ENCODE data around the gene OASL. TPM values are rescaled to one million over a fixed set of nuclear protein-coding genes. Genes with fewer than 3 reads are reported as not detected.
A peak's percentile ranks its signal among the peaks of the same experiment; 100 is the strongest.

Gene OASL
- total RNA-seq, 1 experiment from 2014 or later: not detected

DNA sequence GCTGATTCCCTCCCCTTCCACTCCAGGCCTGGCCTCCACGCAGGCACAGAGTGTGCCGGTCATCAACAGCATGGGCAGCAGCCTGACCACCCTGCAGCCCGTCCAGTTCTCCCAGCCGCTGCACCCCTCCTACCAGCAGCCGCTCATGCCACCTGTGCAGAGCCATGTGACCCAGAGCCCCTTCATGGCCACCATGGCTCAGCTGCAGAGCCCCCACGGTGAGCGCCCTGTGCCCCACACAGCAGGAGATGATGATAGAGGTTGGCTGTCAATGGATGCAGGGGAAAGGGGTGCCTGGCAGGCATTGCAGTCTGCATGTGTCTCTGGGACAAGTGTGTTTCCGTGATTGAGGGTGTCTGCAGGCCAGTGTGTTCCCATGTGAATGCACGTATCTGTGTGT is 41.6 kb downstream of the OASL start:
- peaks cover 0 to 3% of the 10 kb centered on the region in 2 experiments; a peak in 2 of 5 replicates for H3K9me3 Mint-ChIP-seq
- no peak overlapping the region for H3K18ac ChIP-seq (ENCODE audit: insufficient read length, low read depth, low read length)
- no peak overlapping the region for H2BK15ac ChIP-seq (ENCODE audit: low read depth, low read length)
- peaks cover 6 to 10% of the 10 kb centered on the region in 2 experiments for H3K4me1 Mint-ChIP-seq
- no peak overlapping the region for H3K9ac ChIP-seq (ENCODE audit: extremely low read depth, insufficient read length, low read length)
- no peaks in the 10 kb centered on the region for H3K79me2 ChIP-seq (ENCODE audit: insufficient read depth, low read length)
- no peak overlapping the region for H3K27ac ChIP-seq (ENCODE audit: insufficient read length, low read depth, low read length)
- no peak for TF ChIP-seq CTCF (conservative IDR thresholded peaks at IDR 0.05)
- H3K4me1 ChIP-seq (ENCODE audit: insufficient read depth, low read length): no peaks in the 10 kb centered on the region
- no peak overlapping the region for H3T11ph ChIP-seq (ENCODE audit: low read length)
- no peak overlapping the region for H4K91ac ChIP-seq (ENCODE audit: insufficient read length, low read depth, low read length)
- H3K27me3 ChIP-seq (ENCODE audit: insufficient read depth, low read length): no peaks in the 10 kb centered on the region
- H3K36me3 Mint-ChIP-seq (ENCODE audit: insufficient read depth in 1 of 3, low read depth in 3 of 3): peaks cover 0 to 6% (median 3%) of the 10 kb centered on the region in 3 experiments; a peak in 4 of 7 replicates
- no peak overlapping the region for H3K4me2 ChIP-seq (ENCODE audit: insufficient read depth, insufficient read length, low read length)
- peaks cover 5% of the 10 kb centered on the region for H3K27me3 Mint-ChIP-seq (ENCODE audit: low read depth)
- no peaks in the 10 kb centered on the region for H3K9me3 ChIP-seq (ENCODE audit: control insufficient read depth, low read depth, low read length)
- no peak overlapping the region for H3K23ac ChIP-seq (ENCODE audit: insufficient read length, low read depth, low read length)
- H2AK5ac ChIP-seq (ENCODE audit: insufficient read length, low read length): no peak overlapping the region
- H2BK120ac ChIP-seq (ENCODE audit: low read depth, low read length, poor library complexity, severe bottlenecking): no peak overlapping the region
- H2AFZ ChIP-seq (ENCODE audit: low read length): no peak overlapping the region
- no peak overlapping the region for H3K14ac ChIP-seq (ENCODE audit: insufficient read depth, low read length)
- H3K4ac ChIP-seq (ENCODE audit: low read depth, low read length): no peak overlapping the region
- no peak overlapping the region for H4K8ac ChIP-seq (replicated peaks; ENCODE audit: insufficient read length, low read depth, low read length)
- no peak overlapping the region for H2BK20ac ChIP-seq (ENCODE audit: low read depth, low read length, poor library complexity, severe bottlenecking)
- H3K27ac Mint-ChIP-seq: peak overlapping the region in 1 of 3 experiments; percentile 28; a peak in 1 of 7 replicates
- H2BK5ac ChIP-seq (ENCODE audit: insufficient read length, low read length): no peak overlapping the region
- H3K56ac ChIP-seq (ENCODE audit: insufficient read length, low read depth, low read length): no peak overlapping the region
- DNase-seq: no peak
- H2BK12ac ChIP-seq (ENCODE audit: insufficient read length, low read depth, low read length): no peak overlapping the region
- no peaks in the 10 kb centered on the region for H4K20me1 ChIP-seq (ENCODE audit: control insufficient read depth, insufficient read depth, insufficient read length)
- H3K4me3 Mint-ChIP-seq: no peak overlapping the region
- no CpG with 5 or more reads among the region's 9 CpGs for WGBS (ENCODE audit: extremely low coverage, insufficient read length, low lambda C conversion rate)
- H3K79me1 ChIP-seq (ENCODE audit: insufficient read depth, low read depth, low read length, poor library complexity, severe bottlenecking): no peaks in the 10 kb centered on the region
- no peak overlapping the region for H4K5ac ChIP-seq (ENCODE audit: insufficient read length, low read depth, low read length)
- no peaks in the 10 kb centered on the region for H3K23me2 ChIP-seq (ENCODE audit: insufficient read length, low read depth, low read length, poor library complexity, severe bottlenecking)

Data from H9 (cell line).